Upper lobe of left lung (tissue), 6 donors: ENCODE data around the gene RALGAPB. TPM values are rescaled to one million over a fixed set of nuclear protein-coding genes. Genes with fewer than 3 reads are reported as not detected.

Experiments used
- ATAC-seq, 2 donors: fragments of 200-7000 bp; cut with Tn5 transposase; one replicate each; pipeline ENCODE4 v1.9.1; 2022; ENCODE audit warnings: mild to moderate bottlenecking in 2 of 2, moderate library complexity in 2 of 2; ENCODE audit not compliant: low FRiP score in 2 of 2
- DNase-seq, 2 donors: peaks; one replicate each; pipeline ENCODE4 v3.0.0-alpha.2; 2019 to 2020
- H3K27ac ChIP-seq, 4 donors: fragments of 200-600 bp; sonication (generic); one replicate each; pipeline ENCODE4 v1.5.1; 2016 to 2019
- H3K27me3 ChIP-seq, 4 donors: fragments of 200-600 bp; sonication (generic); one replicate each; pipeline ENCODE4 v1.5.1; 2017 to 2019
- H3K36me3 ChIP-seq, 4 donors: fragments of 200-600 bp; sonication (generic); one replicate each; pipeline ENCODE4 v1.5.1; 2016 to 2019
- H3K4me1 ChIP-seq, 4 donors: fragments of 200-600 bp; sonication (generic); one replicate each; pipeline ENCODE4 v1.5.1; 2018 to 2019
- H3K4me3 ChIP-seq, 4 donors: fragments of 200-600 bp; sonication (generic); one replicate each; pipeline ENCODE4 v1.5.1; 2017 to 2019; ENCODE audit warnings: mild to moderate bottlenecking in 2 of 4, moderate library complexity in 1 of 4
- H3K9me3 ChIP-seq, 4 donors: fragments of 200-600 bp; sonication (generic); one replicate each; pipeline ENCODE4 v1.5.1; 2018 to 2019
- CTCF ChIP-seq, 6 experiments: fragments of 450-650 bp in 4 of 6; fragments of 200-600 bp in 2 of 6; sonication (generic) in 2 of 6; IDR thresholded peaks; one replicate each; pipeline ENCODE4 v1.5.1; 2016 to 2019; ENCODE audit warnings: antibody characterized with exemption in 6 of 6
- EP300 ChIP-seq, 4 donors: sonication (generic); formaldehyde crosslinking; IDR thresholded peaks; one replicate each; pipeline ENCODE4 v1.5.1; 2017; ENCODE audit warnings: antibody characterized with exemption in 4 of 4, control low read depth in 2 of 4
- POLR2A ChIP-seq, 4 donors: fragments of 450-650 bp; IDR thresholded peaks; one replicate each; pipeline ENCODE4 v1.5.1; 2016 to 2017; ENCODE audit warnings: antibody characterized with exemption in 4 of 4, mild to moderate bottlenecking in 2 of 4
- POLR2AphosphoS5 ChIP-seq, 2 donors: sonication (generic); formaldehyde crosslinking; IDR thresholded peaks; one replicate each; pipeline ENCODE4 v1.5.1; 2017; ENCODE audit warnings: antibody characterized with exemption in 2 of 2
- whole genome bisulfite sequencing, 2 donors: methylation state at CpG; one replicate each; pipeline ENCODE4 v1.1.5; 2017 to 2018; 5-methylcytosine and 5-hydroxymethylcytosine counted together
- total RNA-seq, 6 donors: library from RNA; depleted of rRNA in 4 of 6; stranded (reverse); fragments of >200 nt in 4 of 6; gene quantifications; one replicate each; pipeline versions ENCODE4 v1.1.0 to v1.2.1, GENCODE V29; 2016 to 2021
- donor health status: DM: no; HTN: no; CAD: no; lungs with moderate emphysema.
- donor health status: DM: no; HTN: yes; CAD: no; lungs with severe emphysema.

Gene RALGAPB
- total RNA-seq, 6 donors from 2014 or later = 27.0 to 76.5 (median 32.1) TPM

DNA sequence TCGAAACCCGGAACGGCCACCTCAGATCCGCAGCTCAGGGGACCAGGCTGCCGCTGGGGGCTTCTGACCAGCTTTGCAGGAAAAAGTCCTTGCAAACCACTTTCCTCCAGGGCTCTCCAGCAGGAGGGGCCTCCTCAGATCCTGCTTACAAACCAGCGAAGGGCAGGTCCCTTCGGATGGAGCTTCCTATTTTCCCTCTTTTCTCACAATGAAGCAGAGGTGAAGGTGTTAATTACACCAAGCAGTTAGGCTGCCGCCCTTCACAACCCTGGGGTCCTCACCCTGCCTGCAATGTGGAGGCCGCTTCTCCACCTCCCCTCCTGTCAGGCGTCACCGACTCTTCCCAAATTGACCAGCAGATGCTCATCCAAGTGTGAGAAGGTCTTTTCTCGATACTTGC lies 134.7 kb downstream of the RALGAPB start:
- no peak for TF ChIP-seq POLR2AphosphoS5 (IDR thresholded peaks at IDR 0.05)
- no peak for TF ChIP-seq CTCF (IDR thresholded peaks at IDR 0.05)
- TF ChIP-seq EP300 (IDR thresholded peaks at IDR 0.05) = no peak
- TF ChIP-seq POLR2A (IDR thresholded peaks at IDR 0.05) = no peak
- Histone ChIP-seq H3K27me3 (peaks cover 0 to under 1% (median 0%) of the 10 kb centered on the region in 4 donors), H3K4me3 (no peak overlapping the region), H3K36me3 (no peaks in the 10 kb centered on the region), H3K9me3 (no peaks in the 10 kb centered on the region), H3K4me1 (peaks cover 0 to 6% (median 0%) of the 10 kb centered on the region in 4 donors), H3K27ac (no peak overlapping the region)
- no peak for DNase-seq
- WGBS, 2 donors = 41 to 48% methylated on average over 12 of the region's 12 CpGs
- no peak for ATAC-seq

GRCh38 chr20:38608188-38608587 lies 135.5 kb downstream of the RALGAPB start:
- H3K36me3 ChIP-seq = no peaks in the 10 kb centered on the region
- H3K9me3 ChIP-seq = no peaks in the 10 kb centered on the region
- no peak for ATAC-seq
- H3K4me3 ChIP-seq = no peak overlapping the region
- DNase-seq = peak in 1 of 2 donors; percentile 28
- no peaks in the 10 kb centered on the region for H3K27me3 ChIP-seq
- H3K4me1 ChIP-seq = peaks cover 0 to 8% (median 0%) of the 10 kb centered on the region in 4 donors
- TF ChIP-seq EP300 (IDR thresholded peaks at IDR 0.05) = no peak
- 59 to 63% methylated on average over 4 of the region's 4 CpGs for WGBS, 2 donors
- H3K27ac ChIP-seq = no peak overlapping the region

- Histone ChIP-seq H3K4me1 (peaks cover 0 to 9% (median 0%) of the 10 kb centered on the region in 4 donors), H3K27me3 (no peaks in the 10 kb centered on the region), H3K36me3 (no peaks in the 10 kb centered on the region), H3K27ac (no peak overlapping the region), H3K4me3 (no peak overlapping the region), H3K9me3 (no peaks in the 10 kb centered on the region)
- no peak for TF ChIP-seq POLR2AphosphoS5 (IDR thresholded peaks at IDR 0.05)
- ATAC-seq (no peak), DNase-seq (no peak)
- WGBS, 2 donors = 91 to 92% methylated on average over 3 to 4 of the region's 4 CpGs
These were observed 137.2 kb downstream of the RALGAPB start for GRCh38 chr20:38609815-38610214.

DNA sequence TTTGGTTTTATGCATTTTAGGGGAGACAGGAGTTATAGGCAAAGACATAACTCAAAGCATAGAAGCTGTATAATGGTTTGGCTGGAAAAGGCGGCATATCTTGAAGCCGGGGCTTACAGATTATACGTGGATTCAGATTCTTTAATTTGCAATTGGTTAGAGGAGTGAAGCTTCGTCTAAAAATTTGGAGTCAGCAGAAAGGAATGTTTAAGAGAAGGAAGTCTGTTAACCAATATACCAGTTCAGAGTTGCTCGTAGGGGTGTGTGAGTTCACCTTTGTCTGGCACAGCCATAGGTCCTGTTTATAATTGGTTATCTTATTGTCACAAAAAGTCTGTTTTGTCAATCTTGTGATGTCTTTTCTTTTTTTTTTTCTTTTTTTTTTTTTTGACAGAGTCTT lies 137.9 kb downstream of the RALGAPB start:
- Histone ChIP-seq H3K4me1 (peaks cover 0 to 9% (median 0%) of the 10 kb centered on the region in 4 donors), H3K27me3 (no peaks in the 10 kb centered on the region), H3K4me3 (no peak overlapping the region), H3K27ac (no peak overlapping the region), H3K9me3 (no peaks in the 10 kb centered on the region), H3K36me3 (no peaks in the 10 kb centered on the region)
- no peak for TF ChIP-seq POLR2A (IDR thresholded peaks at IDR 0.05)
- no peak for TF ChIP-seq EP300 (IDR thresholded peaks at IDR 0.05)
- TF ChIP-seq POLR2AphosphoS5 (IDR thresholded peaks at IDR 0.05) = no peak
- TF ChIP-seq CTCF (IDR thresholded peaks at IDR 0.05) = no peak
- DNase-seq (no peak), ATAC-seq (no peak)
- 78 to 79% methylated on average over 5 of the region's 5 CpGs for WGBS, 2 donors

DNA sequence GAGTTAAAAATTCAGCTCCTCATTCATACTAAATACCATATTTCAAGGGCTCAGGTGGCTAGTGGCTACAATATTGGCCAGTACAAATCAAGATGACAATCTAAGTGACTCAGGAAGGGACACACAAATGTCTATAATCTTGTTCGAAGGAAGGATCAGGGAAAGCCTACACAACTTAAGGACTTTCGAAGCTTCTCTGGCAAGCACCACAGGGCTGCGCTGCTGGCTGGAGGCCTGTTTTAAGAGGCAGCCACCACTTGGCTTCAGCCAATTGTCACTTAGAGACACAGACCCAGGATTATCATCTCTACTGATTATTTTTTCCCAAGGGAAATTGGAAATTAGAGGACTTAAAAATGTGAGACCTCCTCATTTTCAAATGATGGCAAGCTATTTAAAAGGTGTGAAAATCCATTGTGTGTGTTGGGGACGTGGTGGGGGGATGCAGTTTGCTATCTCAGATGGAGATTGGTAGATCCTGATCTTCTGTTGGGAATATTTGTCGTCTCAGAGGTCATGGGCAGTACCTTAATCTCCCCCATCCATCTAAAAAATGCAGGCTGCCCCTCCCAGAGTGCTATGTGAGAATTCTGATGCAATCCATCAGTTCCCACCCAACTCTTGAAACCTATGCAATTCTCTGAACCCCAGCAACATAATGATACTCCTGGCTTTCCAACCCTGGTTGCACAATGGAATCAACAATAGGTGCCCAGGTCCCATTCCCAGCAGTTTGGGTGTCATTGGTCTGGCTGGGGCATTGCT lies 140.3 kb downstream of the RALGAPB start:
- no peak overlapping the region for H3K4me3 ChIP-seq
- no peak overlapping the region for H3K27ac ChIP-seq
- peaks cover 0 to 9% (median 0%) of the 10 kb centered on the region in 4 donors for H3K4me1 ChIP-seq
- WGBS, 2 donors = 58 to 69% methylated on average over 5 of the region's 5 CpGs
- no peak for ATAC-seq
- H3K9me3 ChIP-seq = no peaks in the 10 kb centered on the region
- TF ChIP-seq CTCF (IDR thresholded peaks at IDR 0.05) (no peak), POLR2A (IDR thresholded peaks at IDR 0.05) (no peak), POLR2AphosphoS5 (IDR thresholded peaks at IDR 0.05) (no peak), EP300 (IDR thresholded peaks at IDR 0.05) (no peak)
- H3K36me3 ChIP-seq = no peaks in the 10 kb centered on the region
- H3K27me3 ChIP-seq = no peaks in the 10 kb centered on the region
- DNase-seq = no peak

DNA sequence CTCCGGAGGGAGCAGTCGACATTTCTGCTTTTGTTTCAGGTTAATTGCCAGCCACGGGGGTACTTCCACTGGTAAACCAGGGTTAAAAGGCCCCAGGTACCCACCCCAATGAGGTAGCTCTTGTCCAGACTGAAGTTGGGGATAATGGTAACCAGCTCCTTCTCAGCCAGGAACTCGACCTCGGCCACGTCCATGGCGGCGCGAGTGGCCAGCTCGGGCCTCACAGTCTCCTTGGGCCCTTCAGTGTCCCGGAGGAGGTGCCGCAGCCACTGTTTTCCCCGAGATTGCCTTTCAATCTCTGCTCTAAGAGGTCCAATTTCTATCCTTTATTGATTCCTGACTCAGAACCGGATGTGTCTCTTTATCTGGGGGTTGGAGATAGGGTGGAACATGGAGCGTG lies 142.6 kb downstream of the RALGAPB start:
- H3K4me1 ChIP-seq = peaks cover 0 to 3% (median 0%) of the 10 kb centered on the region in 4 donors
- no peak for ATAC-seq
- H3K36me3 ChIP-seq = no peaks in the 10 kb centered on the region
- DNase-seq = peak in 1 of 2 donors; percentile 66
- no peak overlapping the region for H3K4me3 ChIP-seq
- TF ChIP-seq EP300 (IDR thresholded peaks at IDR 0.05) (no peak), POLR2A (IDR thresholded peaks at IDR 0.05) (no peak), CTCF (IDR thresholded peaks at IDR 0.05) (no peak), POLR2AphosphoS5 (IDR thresholded peaks at IDR 0.05) (no peak)
- WGBS, 2 donors = 86% methylated on average over 5 to 15 of the region's 15 CpGs
- no peaks in the 10 kb centered on the region for H3K9me3 ChIP-seq
- no peaks in the 10 kb centered on the region for H3K27me3 ChIP-seq
- H3K27ac ChIP-seq = no peak overlapping the region
